Hepatocyte (in vitro differentiated cells): ENCODE data around the gene POU2AF1. TPM values are rescaled to one million over a fixed set of nuclear protein-coding genes. Genes with fewer than 3 reads are reported as not detected.

Experiments
- DNase-seq: peaks from one replicate; pipeline ENCODE4 v3.0.0-alpha.2; 2016; ENCODE audit warnings: low spot score
- H2AFZ ChIP-seq: fragments of 200-600 bp; sonication (generic); 2 replicates; pipeline ENCODE4 v1.6.0; 2016; ENCODE audit warnings: antibody characterized with exemption, mild to moderate bottlenecking
- H3K27ac ChIP-seq: fragments of 200-600 bp; sonication (generic); 2 replicates; pipeline ENCODE4 v1.5.1; 2016; ENCODE audit warnings: mild to moderate bottlenecking
- H3K27me3 ChIP-seq: fragments of 200-600 bp; sonication (generic); 2 replicates; pipeline ENCODE4 v1.6.1; 2016
- H3K36me3 ChIP-seq: fragments of 200-600 bp; sonication (generic); replicated peaks from 2 replicates; pipeline ENCODE4 v1.5.1; 2016; ENCODE audit warnings: low read depth; ENCODE audit not compliant: insufficient read depth
- H3K4me1 ChIP-seq: fragments of 200-600 bp; sonication (generic); 2 replicates; pipeline ENCODE4 v1.5.1; 2016; ENCODE audit warnings: mild to moderate bottlenecking, moderate library complexity; ENCODE audit not compliant: insufficient read depth
- H3K4me2 ChIP-seq: fragments of 200-600 bp; sonication (generic); 2 replicates; pipeline ENCODE4 v1.6.0; 2016
- H3K4me3 ChIP-seq: fragments of 200-600 bp; sonication (generic); 2 replicates; pipeline ENCODE4 v1.5.1; 2016; ENCODE audit warnings: mild to moderate bottlenecking
- H3K79me2 ChIP-seq: fragments of 200-600 bp; sonication (generic); 2 replicates; pipeline ENCODE4 v1.6.0; 2017; ENCODE audit warnings: mild to moderate bottlenecking
- H3K9me2 ChIP-seq: fragments of 200-600 bp; sonication (generic); replicated peaks from 2 replicates; pipeline ENCODE4 v1.6.0; 2017; ENCODE audit warnings: mild to moderate bottlenecking; ENCODE audit not compliant: insufficient read depth
- H3K9me3 ChIP-seq: fragments of 200-600 bp; sonication (generic); 2 replicates; pipeline ENCODE4 v1.5.1; 2016; ENCODE audit warnings: low read depth, mild to moderate bottlenecking
- H4K20me1 ChIP-seq: fragments of 200-600 bp; sonication (generic); 2 replicates; pipeline ENCODE4 v1.6.0; 2016; ENCODE audit warnings: mild to moderate bottlenecking; ENCODE audit not compliant: insufficient read depth, poor library complexity, severe bottlenecking
- CTCF ChIP-seq: fragments of 200-600 bp; sonication (generic); IDR thresholded peaks from 2 replicates; pipeline ENCODE4 v1.5.1; 2016; ENCODE audit warnings: antibody characterized with exemption, mild to moderate bottlenecking; ENCODE audit not compliant: poor library complexity
- EZH2 ChIP-seq: fragments of 200-600 bp; sonication (generic); IDR thresholded peaks from 2 replicates; pipeline ENCODE4 v1.6.1; 2016; ENCODE audit warnings: antibody characterized with exemption, mild to moderate bottlenecking, borderline replicate concordance
- EZH2phosphoT487 ChIP-seq: fragments of 200-600 bp; sonication (generic); IDR thresholded peaks from one replicate; pipeline ENCODE4 v1.6.1; 2018; ENCODE audit warnings: antibody characterized with exemption, mild to moderate bottlenecking, low read depth, moderate library complexity; ENCODE audit not compliant: unreplicated experiment, severe bottlenecking
- WGBS: methylation state at CpG from one replicate; pipeline ENCODE4 v1.1.6; 2016; ENCODE audit warnings: low lambda C conversion rate; ENCODE audit errors: missing lambda C conversion rate; 5-methylcytosine and 5-hydroxymethylcytosine counted together
- polyA plus RNA-seq: library from polyadenylated mRNA; unstranded; fragments of >200 nt; fragmentation: Nextera tagmentation; extraction: Ambion mirVana; gene quantifications from 2 replicates; pipeline ENCODE4 v1.2.1, GENCODE V29; 2016
- total RNA-seq: library from RNA; depleted of rRNA; stranded (reverse); fragments of >200 nt; gene quantifications from 2 replicates; pipeline ENCODE4 v1.2.3, GENCODE V29; 2014

Gene POU2AF1
- total and polyA plus RNA-seq, 2 experiments from 2014 or later: 0.06 to 0.23 TPM

- H3K9me3 ChIP-seq: no peaks in the 10 kb centered on the region
- 67% methylated on average over 5 of the region's 5 CpGs for WGBS
- no peaks in the 10 kb centered on the region for H3K27me3 ChIP-seq
- H3K27ac ChIP-seq: peak overlapping the region; percentile 4
- H4K20me1 ChIP-seq: no peaks in the 10 kb centered on the region
- peaks cover 46% of the 10 kb centered on the region for H3K4me1 ChIP-seq
- TF ChIP-seq EZH2: no peak
- no peaks in the 10 kb centered on the region for H3K9me2 ChIP-seq
- DNase-seq: no peak
- H2AFZ ChIP-seq: no peak overlapping the region
- H3K79me2 ChIP-seq: no peaks in the 10 kb centered on the region
- H3K4me3 ChIP-seq: no peak overlapping the region
- H3K36me3 ChIP-seq: no peaks in the 10 kb centered on the region
- no peak overlapping the region for H3K4me2 ChIP-seq
These were observed 23.0 kb downstream of the POU2AF1 start for GRCh38 chr11:111355956-111356659.

GRCh38 chr11:111355101-111355500 lies 24.0 kb downstream of the POU2AF1 start:
- H3K4me3 ChIP-seq: no peak overlapping the region
- H3K79me2 ChIP-seq: no peaks in the 10 kb centered on the region
- no peaks in the 10 kb centered on the region for H4K20me1 ChIP-seq
- TF ChIP-seq CTCF: no peak
- TF ChIP-seq EZH2: no peak
- no peak for DNase-seq
- H3K36me3 ChIP-seq: no peaks in the 10 kb centered on the region
- H3K27ac ChIP-seq: peak overlapping the region; percentile 4
- H3K4me1 ChIP-seq: peaks cover 51% of the 10 kb centered on the region
- H3K4me2 ChIP-seq: no peak overlapping the region
- H3K27me3 ChIP-seq: no peaks in the 10 kb centered on the region
- H3K9me3 ChIP-seq: no peaks in the 10 kb centered on the region
- WGBS: 84% methylated on average over 5 of the region's 5 CpGs
- H2AFZ ChIP-seq: no peak overlapping the region
- no peaks in the 10 kb centered on the region for H3K9me2 ChIP-seq

- Histone ChIP-seq H2AFZ (no peak overlapping the region), H3K4me1 (peaks cover 46% of the 10 kb centered on the region), H3K4me3 (no peak overlapping the region), H3K79me2 (no peaks in the 10 kb centered on the region), H3K9me2 (no peaks in the 10 kb centered on the region), H3K4me2 (no peak overlapping the region), H3K9me3 (no peaks in the 10 kb centered on the region), H3K27ac (no peak overlapping the region), H3K36me3 (no peaks in the 10 kb centered on the region), H3K27me3 (no peaks in the 10 kb centered on the region), H4K20me1 (no peaks in the 10 kb centered on the region)
- DNase-seq: no peak
- WGBS: 96% methylated on average over 2 of the region's 2 CpGs
- no peak for TF ChIP-seq CTCF
- no peak for TF ChIP-seq EZH2phosphoT487
- no peak for TF ChIP-seq EZH2
These were observed 24.5 kb downstream of the POU2AF1 start for GRCh38 chr11:111354601-111354891.

- Histone ChIP-seq H3K4me1 (peaks cover 42% of the 10 kb centered on the region), H4K20me1 (no peaks in the 10 kb centered on the region), H3K27me3 (no peaks in the 10 kb centered on the region), H3K79me2 (no peaks in the 10 kb centered on the region), H3K4me2 (no peak overlapping the region), H3K36me3 (no peaks in the 10 kb centered on the region), H3K4me3 (no peak overlapping the region), H2AFZ (no peak overlapping the region), H3K27ac (peak overlapping the region; percentile 63), H3K9me3 (no peaks in the 10 kb centered on the region), H3K9me2 (no peaks in the 10 kb centered on the region)
- WGBS: 94% methylated on average over 16 of the region's 16 CpGs
- no peak for DNase-seq
- TF ChIP-seq CTCF (no peak), EZH2 (no peak), EZH2phosphoT487 (no peak)
These were observed 25.1 kb downstream of the POU2AF1 start for GRCh38 chr11:111353776-111354600.
